Measurements from ENCODE around the gene FADS2. TPM values are rescaled to one million over a fixed set of nuclear protein-coding genes. Genes with fewer than 3 reads are reported as not detected.

The FADS2 gene
- polyA plus RNA-seq, 1 donor from 2014 or later = 145 TPM

GRCh38 chr11:61899146-61899841, 71.2 kb downstream of the FADS2 start (continued):
- peak; percentile 95 for TF ChIP-seq CTCF (IDR thresholded peaks at IDR 0.05; ENCODE audit: poor library complexity, severe bottlenecking)
- peak; percentile 58 for TF ChIP-seq MXI1 (conservative IDR thresholded peaks at IDR 0.05; ENCODE audit: poor library complexity, severe bottlenecking)

GRCh38 chr11:61900251-61900650, 72.2 kb downstream of the FADS2 start:
- TF ChIP-seq RAD21 (conservative IDR thresholded peaks at IDR 0.05) (no peak), EP300 (conservative IDR thresholded peaks at IDR 0.05; ENCODE audit: poor library complexity, severe bottlenecking) (no peak), REST (IDR thresholded peaks at IDR 0.05; ENCODE audit: borderline replicate concordance) (no peak), POLR2AphosphoS5 (IDR thresholded peaks at IDR 0.05) (no peak), TAF1 (IDR thresholded peaks at IDR 0.05; ENCODE audit: low read depth) (no peak), CTCF (IDR thresholded peaks at IDR 0.05; ENCODE audit: poor library complexity, severe bottlenecking) (no peak), EZH2 (IDR thresholded peaks at IDR 0.05; ENCODE audit: borderline replicate concordance, insufficient read depth, low read length, poor library complexity, severe bottlenecking) (no peak), SMC3 (conservative IDR thresholded peaks at IDR 0.05; ENCODE audit: poor library complexity) (no peak), MXI1 (conservative IDR thresholded peaks at IDR 0.05; ENCODE audit: poor library complexity, severe bottlenecking) (no peak)
- no peak overlapping the region for H3K4me3 ChIP-seq (ENCODE audit: low read length)

More at GRCh38 chr11:61900251-61900650, 72.2 kb downstream of the FADS2 start:
- peak overlapping the region; percentile 81 for H3K27ac ChIP-seq (ENCODE audit: low read length)
- H3F3A ChIP-seq (ENCODE audit: insufficient read depth, low read length, poor library complexity, severe bottlenecking) = peaks cover 7% of the 10 kb centered on the region
- H3K79me2 ChIP-seq (replicated peaks; ENCODE audit: insufficient read depth, low read length) = no peaks in the 10 kb centered on the region
- no peak overlapping the region for H3K4me2 ChIP-seq (ENCODE audit: low read length)
- H3K9me3 ChIP-seq (ENCODE audit: low read length) = no peaks in the 10 kb centered on the region
- H3K9ac ChIP-seq (ENCODE audit: low read length) = peak overlapping the region; percentile 53
- H2AFZ ChIP-seq (ENCODE audit: low read depth, low read length) = no peak overlapping the region
- H3K9me2 ChIP-seq (ENCODE audit: insufficient read depth, low read length) = no peaks in the 10 kb centered on the region
- no peaks in the 10 kb centered on the region for H3K36me3 ChIP-seq (ENCODE audit: insufficient read depth, low read length)
- H4K20me1 ChIP-seq (ENCODE audit: insufficient read depth) = no peaks in the 10 kb centered on the region
- H3K27me3 ChIP-seq (ENCODE audit: insufficient read depth, low read depth, low read length) = no peaks in the 10 kb centered on the region
